CD4-positive, alpha-beta T cell treated with Interleukin-15 for 4 hours (primary cell): ENCODE results near the gene AFP.

Source experiments
- DNase-seq: peaks from one replicate; pipeline ENCODE4 v3.0.0-alpha.2; 2020; ENCODE audit warnings: low spot score

Gene AFP

DNA sequence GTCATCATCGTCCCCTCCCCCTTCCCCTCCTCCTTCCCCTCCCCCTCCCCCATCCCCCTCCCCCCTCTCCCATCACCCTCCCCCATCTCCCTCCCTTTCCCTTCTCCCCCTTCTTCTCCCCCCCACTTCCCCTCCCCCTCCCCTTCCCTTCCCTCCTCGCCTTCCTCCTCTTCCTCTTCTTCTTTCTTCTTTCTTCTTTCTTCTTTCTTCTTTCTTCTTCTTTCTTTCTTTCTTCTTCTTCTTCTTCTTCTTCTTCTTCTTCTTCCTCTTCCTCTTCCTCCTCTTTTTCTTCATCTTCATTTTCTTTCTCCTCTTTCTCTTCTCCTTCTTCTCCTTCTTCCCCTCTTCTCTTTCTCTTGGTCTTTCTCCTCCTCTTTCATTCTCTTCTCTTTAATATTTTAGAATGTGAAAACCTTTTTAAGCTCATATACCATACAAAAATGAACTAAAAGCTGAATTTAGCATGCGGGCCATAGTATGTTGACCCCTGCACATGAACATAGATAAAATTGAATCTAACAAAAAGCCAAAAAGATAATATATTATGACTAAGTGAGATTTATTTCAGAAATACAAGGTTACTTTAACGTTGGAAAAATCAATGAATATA lies 25.0 kb downstream of the AFP start:
- no peak for DNase-seq

DNA sequence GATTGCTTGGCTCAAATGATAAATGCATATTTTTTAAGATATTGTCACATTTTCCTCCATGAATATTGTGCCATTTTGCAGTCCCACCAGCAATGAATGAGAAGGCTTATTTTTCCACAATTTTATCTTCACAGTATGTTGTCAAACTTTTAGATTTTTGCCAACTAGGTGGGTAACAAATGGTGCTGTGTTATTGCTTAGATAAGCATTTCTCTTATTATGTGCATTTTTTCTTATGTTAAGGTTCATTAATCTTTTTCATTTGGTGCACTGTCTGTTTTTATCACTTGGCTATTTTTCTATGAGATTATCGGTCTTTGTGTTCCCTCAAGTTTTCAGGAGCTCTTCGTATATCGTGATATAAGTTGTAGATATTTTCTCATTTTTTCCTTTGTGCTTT lies 32.1 kb downstream of the AFP start:
- DNase-seq = no peak

DNA sequence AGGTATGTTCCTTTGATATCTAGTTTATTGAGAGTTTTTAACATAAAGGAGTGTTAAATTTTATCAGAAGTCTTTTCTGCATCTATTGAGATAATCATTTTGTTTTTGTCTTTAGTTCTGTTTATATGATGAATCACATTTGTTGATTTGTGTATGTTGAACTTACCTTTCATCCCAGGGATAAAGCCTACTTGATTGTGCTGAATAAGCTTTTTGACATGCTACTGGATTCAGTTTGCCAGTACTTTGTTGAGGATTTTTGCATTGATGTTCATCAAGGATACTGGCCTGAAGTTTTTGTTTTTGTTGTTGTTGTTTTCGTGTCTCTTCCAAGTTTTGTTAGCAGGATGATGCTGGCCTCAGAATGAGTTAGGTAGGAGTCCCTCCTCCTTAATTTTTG lies 34.7 kb downstream of the AFP start:
- no peak for DNase-seq

DNA sequence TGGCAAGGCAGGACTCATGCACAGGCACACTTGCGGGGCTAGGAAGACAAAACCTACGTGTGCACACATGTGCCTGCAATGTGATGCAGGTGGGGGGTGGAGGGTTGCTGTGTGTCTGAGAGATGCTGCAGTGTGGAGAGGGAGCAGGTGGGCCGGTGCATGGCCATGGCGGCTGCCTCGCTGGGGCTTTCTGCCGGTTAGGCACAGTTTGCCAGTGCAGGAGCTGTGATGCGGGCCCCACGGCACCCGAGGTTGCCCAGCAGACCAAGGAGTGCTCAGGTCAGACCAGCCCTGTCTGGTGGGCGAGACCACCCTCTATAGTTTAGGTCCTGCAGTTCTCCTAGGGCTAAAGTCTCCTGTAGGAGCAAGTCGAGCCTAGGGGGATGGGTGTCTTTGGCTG lies 41.2 kb downstream of the AFP start:
- DNase-seq = no peak

DNA sequence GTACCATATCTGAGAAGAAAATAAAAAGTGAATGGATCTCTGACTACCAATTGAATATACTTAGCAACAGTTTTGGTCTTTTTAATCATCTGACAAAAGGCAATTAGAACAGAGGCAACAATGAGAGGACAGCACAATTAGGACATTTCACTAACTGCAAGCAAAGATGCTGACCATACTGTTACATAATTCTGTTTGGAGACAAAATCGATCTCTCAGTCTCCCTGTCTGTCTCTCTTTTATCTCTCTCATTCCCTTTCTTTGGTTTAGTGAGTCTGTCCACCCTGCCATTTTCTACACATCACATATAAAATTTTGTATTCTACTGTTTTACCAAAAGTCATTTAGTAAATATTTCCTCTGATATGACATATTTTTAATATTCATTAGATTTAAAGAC lies 43.3 kb downstream of the AFP start:
- DNase-seq = no peak

DNA sequence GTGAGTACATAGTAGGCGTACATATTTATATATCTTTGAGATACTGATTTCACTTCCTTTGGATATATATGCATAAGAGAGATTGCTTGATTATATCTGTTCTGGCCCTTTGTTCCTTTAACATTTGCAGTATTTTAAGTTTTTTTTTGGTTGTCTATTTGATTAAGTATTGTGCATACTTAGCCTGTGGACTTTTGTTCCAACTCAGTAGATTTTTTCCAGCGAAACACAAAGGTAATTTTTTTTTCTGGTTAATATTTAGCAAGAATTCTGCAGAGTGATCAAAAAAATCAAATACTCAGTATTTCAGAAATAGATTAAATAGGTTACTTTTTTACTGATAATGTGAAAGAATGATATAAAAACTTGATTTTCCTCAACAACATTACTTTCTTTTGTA lies 45.3 kb downstream of the AFP start, which contains the start of gene AFM:
Gene AFM, plus strand, starts transcription at position 388 of the 400 bp plus-strand sequence. CDS start 31 bp downstream, outside the sequence.
- DNase-seq = no peak

DNA sequence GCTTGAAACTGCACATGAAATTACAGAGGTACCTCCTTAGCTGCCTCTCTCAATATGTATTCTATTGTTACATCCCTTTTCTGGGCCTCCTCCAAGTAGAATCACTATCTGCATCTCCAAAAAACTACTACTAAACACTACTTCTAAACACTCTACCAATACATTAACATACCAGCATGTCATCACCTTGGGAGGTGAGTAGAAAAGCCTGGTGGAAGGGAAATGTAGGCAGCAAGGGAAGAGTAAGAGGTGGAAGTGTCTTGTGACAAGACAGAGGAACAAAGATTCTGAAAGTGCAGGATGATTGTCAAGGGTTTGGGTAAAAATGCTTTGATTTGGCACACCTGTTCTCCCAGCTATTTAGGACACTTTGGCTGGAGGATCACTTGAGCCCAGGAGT lies 49.1 kb downstream of the AFP start:
- DNase-seq = no peak

DNA sequence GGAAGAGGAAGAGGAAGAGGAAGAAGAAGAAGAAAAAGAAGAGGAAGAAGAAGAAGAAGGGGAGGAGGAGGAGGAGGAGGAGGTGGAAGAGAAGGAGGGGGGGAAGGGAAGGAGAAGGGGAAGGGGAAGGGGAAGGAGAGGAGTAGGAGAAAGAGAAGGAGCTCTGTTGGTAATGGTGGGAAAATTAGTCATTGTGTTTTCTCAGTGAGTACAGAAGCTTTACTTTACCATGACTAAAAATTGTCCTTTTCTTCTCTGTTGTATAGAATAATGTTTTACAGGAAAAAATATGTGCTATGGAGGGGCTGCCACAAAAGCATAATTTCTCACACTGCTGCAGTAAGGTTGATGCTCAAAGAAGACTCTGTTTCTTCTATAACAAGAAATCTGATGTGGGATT lies 49.6 kb downstream of the AFP start:
- DNase-seq = no peak

DNA sequence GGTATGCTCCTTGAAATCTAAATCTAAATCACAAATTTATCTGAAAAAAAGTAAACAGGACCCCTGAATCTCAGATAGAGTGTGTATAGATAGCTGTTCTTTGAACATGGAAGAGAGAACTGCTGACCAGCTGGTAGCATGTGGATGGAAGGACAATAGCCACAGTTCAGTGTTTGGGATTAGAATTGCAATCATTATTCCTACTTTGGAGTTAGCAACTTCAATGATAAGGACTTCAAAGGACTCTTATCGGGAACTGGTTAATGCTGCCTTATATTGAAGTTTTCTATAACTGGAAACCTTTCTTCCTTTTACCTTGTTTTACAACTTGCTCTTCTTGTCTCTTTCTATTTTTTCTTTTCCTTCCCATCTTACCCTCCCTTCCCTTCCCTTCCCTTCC lies 50.5 kb downstream of the AFP start:
- no peak for DNase-seq

DNA sequence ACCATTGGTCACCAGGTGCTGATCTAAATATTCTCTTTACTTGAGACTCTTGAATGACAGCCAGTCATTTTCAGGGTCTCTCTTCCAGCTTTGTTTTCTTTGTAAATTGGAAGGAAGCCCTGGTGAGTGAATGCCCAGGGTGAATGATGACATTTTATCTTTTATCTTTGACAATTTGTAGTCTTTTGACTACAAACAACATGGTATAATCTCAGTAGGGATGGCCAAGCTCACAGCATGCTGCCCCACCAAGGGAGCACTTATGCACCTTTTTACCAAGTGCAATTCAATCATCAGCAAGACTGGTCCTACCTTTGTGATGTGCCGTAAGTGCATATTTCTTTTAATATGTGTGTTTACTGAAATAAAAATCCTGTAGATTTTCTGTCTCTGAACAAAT lies 51.2 kb downstream of the AFP start:
- DNase-seq = no peak

DNA sequence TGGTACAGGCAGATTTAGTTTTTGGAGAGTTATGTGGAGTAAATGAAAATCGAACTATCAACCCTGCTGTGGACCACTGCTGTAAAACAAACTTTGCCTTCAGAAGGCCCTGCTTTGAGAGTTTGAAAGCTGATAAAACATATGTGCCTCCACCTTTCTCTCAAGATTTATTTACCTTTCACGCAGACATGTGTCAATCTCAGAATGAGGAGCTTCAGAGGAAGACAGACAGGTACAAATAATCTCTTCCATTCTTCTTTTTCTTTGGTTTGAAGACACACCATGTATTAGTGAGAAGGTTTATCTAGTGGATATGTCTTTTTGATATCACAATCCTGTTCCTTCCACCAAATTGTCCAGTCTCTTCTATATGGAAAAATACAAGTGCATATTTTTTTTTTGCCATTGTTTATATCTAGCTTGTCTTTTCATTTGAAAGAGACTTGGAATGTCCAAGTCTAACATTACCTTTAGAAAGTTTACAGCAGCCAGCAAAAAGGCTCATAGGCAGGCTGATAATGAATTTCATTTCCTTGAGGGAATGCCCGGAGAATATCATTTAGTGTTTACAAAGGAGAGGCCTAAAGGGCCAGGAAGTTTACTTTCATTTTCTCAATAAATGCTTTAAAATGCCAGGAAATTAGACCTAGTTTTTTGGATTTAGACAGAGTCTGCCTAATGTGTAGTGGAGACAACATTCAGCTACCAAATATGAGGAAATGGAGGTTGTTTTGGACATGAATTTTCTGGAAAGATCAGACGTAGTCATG lies 64.2 kb downstream of the AFP start:
- no peak for DNase-seq

DNA sequence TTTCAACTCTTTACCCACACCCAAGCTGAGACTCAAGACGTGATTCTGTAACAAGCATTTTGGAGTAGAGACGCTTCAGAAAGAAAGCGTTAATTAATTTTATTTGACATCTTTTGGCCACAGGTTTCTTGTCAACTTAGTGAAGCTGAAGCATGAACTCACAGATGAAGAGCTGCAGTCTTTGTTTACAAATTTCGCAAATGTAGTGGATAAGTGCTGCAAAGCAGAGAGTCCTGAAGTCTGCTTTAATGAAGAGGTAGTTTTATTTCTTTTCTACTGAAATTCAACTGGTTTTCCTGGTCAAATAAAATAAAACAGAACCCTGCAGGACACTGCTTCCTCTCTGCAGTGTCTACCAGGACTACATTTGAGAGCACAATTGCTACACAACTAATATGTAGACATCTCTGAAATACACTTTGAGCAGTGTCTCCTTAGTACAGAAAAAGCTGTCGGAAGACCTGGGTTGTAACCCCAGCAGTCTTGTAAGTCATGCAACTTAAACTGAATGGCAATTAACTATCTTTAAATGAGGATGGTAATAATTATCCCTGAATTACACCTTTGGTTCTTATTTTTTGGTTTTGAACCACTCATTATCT lies 65.7 kb downstream of the AFP start:
- DNase-seq = no peak

DNA sequence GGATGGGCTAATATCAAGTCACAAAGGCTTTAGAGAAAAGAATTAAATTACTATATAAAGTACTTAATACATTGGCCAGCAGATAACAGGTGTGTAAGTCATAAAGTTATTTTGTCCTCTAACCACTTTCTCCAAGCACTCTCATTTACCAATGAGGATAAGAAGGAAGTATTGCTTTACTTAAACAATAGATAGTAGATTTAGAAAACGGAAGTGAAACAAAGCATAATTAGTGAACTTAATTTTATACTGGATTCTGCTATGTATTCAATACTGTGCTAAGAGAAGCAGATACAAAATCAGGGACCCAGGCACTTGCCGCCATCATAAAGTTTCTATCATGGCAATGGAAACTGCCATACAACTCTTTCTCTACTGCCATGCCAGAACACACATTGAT lies 69.5 kb downstream of the AFP start:
- DNase-seq = no peak
